HG03558 (cell line): Measurements from ENCODE around the gene NBAS.
A peak's percentile ranks its signal among the peaks of the same experiment; 100 is the strongest.
"Not testable (repeated sequence)": the region's sequence is repeated elsewhere in the genome, so short reads cannot be mapped to it uniquely, and the experiment has no call there.

Source experiments
- ATAC-seq: cut with Tn5 transposase; IDR thresholded peaks from one replicate; pipeline ENCODE4 v1.9.1; 2021; ENCODE audit warnings: moderate number of reproducible peaks; ENCODE audit not compliant: unreplicated experiment; ENCODE audit errors: extremely low read depth

Gene NBAS

GRCh38 chr2:15246870-15247269, 314.3 kb downstream of the NBAS start:
- no peak for ATAC-seq

GRCh38 chr2:15243762-15244161, 317.4 kb downstream of the NBAS start:
- no peak for ATAC-seq

- ATAC-seq: no peak
Observed at GRCh38 chr2:15242936-15243461, 318.1 kb downstream of the NBAS start.

- no peak for ATAC-seq
Observed at GRCh38 chr2:15241929-15242328, 319.2 kb downstream of the NBAS start.

- no peak for ATAC-seq
Observed at GRCh38 chr2:15241201-15241600, 319.9 kb downstream of the NBAS start.

- no peak for ATAC-seq
Observed at GRCh38 chr2:15238028-15238427, 323.1 kb downstream of the NBAS start.

GRCh38 chr2:15230599-15231192, 330.4 kb downstream of the NBAS start:
- no peak for ATAC-seq

- ATAC-seq: no peak
Observed at GRCh38 chr2:15226661-15227060, 334.5 kb downstream of the NBAS start.

GRCh38 chr2:15225131-15225530, 336.0 kb downstream of the NBAS start:
- no peak for ATAC-seq

- ATAC-seq: no peak
Observed at GRCh38 chr2:15224641-15225040, 336.5 kb downstream of the NBAS start.

GRCh38 chr2:15223887-15224286, 337.2 kb downstream of the NBAS start:
- ATAC-seq: peak; percentile 67

GRCh38 chr2:15222856-15223255, 338.3 kb downstream of the NBAS start:
- no peak for ATAC-seq

- no peak for ATAC-seq
Observed at GRCh38 chr2:15220603-15221002, 340.5 kb downstream of the NBAS start.

- ATAC-seq: no peak
Observed at GRCh38 chr2:15218423-15219086, 342.6 kb downstream of the NBAS start.

GRCh38 chr2:15212249-15212648, 348.9 kb downstream of the NBAS start:
- no peak for ATAC-seq

GRCh38 chr2:15210542-15210941, 350.6 kb downstream of the NBAS start:
- ATAC-seq: not testable (repeated sequence)

- no peak for ATAC-seq
Observed at GRCh38 chr2:15206419-15206818, 354.7 kb downstream of the NBAS start.

GRCh38 chr2:15205562-15205961, 355.6 kb downstream of the NBAS start:
- ATAC-seq: no peak

- ATAC-seq: no peak
Observed at GRCh38 chr2:15201009-15201408, 360.1 kb downstream of the NBAS start.

- no peak for ATAC-seq
Observed at GRCh38 chr2:15200581-15200980, 360.6 kb downstream of the NBAS start.

- ATAC-seq: no peak
Observed at GRCh38 chr2:15198051-15198450, 363.1 kb downstream of the NBAS start.

GRCh38 chr2:15195813-15196212, 365.3 kb downstream of the NBAS start:
- no peak for ATAC-seq
